Erythroblast (primary cell): ENCODE measurements around the gene MRPS10.
"Not testable (repeated sequence)": the region's sequence is repeated elsewhere in the genome, so short reads cannot be mapped to it uniquely, and the experiment has no call there.

Experiments
- DNase-seq, 2 experiments: peaks; one replicate each; lab custom pipeline; 2025; lab: John Stamatoyannopoulos, UW
- GATA1 ChIP-seq: IDR thresholded peaks from 2 replicates; pipeline ENCODE4 v1.6.1; 2011; ENCODE audit warnings: low read depth, mild to moderate bottlenecking, control low read depth, low read length, moderate library complexity
- POLR2A ChIP-seq: IDR thresholded peaks from 2 replicates; pipeline ENCODE4 v1.6.1; 2011; ENCODE audit warnings: mild to moderate bottlenecking, low read length

MRPS10 gene

DNA sequence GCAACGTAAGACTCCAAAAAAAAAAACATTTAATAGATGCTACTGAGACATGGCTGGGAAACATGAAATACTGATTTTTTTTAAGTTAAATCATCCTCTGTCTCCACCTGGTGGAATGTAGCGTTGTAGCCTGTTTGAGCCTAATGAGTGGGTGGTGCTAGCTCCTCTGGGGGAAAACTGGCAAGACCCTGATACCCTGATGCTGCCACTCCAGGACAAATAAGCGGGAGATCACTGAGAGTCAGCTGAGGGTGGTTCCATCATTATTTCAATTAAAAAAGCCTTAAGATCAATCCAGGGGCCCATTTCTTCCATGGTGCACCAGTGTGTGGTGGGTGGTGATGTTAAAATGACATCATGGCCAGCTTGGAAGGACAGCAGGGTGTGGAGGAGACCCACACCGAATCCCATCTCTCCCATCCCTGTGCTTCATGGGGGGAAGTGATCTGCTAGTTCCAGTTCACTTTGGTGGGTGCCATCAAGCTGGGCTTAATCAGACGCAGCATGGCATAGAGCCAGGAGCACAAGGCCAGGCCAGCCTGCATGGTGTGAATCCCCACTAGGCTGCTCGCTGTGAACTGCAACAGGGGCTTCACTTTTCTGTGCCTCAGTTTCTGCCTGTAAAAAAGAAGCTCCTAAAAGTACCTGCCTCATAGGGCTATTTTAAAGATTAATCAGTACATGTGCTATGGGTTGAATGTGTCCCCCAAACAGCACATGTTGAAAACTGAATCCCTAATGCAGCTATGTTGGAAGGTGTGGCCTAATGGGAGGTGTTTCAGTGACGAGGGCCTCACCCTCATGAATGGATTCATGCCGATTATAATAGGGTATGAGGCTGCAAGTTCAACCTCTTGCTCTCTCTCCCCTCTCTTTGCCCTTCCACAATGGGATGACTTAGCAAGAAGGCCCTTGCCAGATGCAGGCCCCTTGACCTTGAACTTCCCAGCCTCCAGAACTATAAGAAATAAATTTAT is 13.0 kb upstream of the MRPS10 start:
- DNase-seq = peak; percentile 12 to 33
- TF ChIP-seq POLR2A = no peak
- no peak for TF ChIP-seq GATA1

DNA sequence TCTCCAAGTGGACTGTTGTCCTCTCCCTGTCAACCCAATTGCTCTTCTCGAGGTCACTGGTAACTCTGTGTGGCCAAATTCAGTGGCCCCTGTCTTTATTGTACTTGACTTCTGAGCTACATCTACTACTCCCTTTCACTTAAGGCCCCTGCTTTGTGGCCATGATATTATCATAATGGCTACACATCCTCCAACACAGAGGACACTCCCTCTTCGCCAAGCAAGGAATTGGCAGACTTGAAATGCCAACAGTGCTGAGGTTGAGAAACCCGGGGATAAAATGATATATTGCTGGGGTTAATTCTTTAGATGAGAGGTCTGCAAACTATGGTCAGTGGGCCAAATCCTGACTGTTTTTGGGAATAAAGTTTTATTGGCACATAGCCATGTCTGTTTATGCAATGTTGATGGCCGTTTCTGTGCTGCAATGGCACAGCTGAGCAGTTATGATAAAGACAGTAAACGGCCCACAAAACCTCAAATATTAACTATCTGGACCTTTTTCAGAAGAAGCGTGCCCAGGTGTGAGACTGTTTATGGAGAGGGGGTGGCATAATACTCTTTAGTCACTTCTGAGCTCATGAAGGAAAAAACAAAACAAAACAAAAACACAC is 12.0 kb upstream of the MRPS10 start:
- peak; percentile 48 to 65 for DNase-seq
- TF ChIP-seq POLR2A = no peak
- TF ChIP-seq GATA1 = no peak

DNA sequence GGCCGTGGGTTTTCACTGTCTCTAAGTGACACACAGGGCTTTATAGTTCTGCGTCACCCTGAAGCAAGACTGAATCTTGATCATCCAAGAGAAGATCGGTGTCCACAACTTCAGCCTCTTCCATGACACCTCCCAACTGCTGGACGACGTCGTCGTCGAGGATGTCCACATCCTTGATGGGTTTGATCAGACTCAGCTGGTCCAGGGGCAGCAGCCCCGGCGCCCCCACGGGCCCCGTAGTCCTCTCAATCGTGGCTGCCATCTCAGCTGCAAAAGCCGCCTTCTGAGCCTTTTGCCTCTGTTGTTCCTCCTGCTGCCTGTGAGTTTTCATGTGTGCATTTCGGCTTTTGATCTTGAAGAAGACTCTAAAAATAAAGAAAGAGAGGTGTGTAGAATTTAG is 10.6 kb upstream of the MRPS10 start:
- DNase-seq = no peak
- TF ChIP-seq GATA1 (no peak), POLR2A (no peak)

DNA sequence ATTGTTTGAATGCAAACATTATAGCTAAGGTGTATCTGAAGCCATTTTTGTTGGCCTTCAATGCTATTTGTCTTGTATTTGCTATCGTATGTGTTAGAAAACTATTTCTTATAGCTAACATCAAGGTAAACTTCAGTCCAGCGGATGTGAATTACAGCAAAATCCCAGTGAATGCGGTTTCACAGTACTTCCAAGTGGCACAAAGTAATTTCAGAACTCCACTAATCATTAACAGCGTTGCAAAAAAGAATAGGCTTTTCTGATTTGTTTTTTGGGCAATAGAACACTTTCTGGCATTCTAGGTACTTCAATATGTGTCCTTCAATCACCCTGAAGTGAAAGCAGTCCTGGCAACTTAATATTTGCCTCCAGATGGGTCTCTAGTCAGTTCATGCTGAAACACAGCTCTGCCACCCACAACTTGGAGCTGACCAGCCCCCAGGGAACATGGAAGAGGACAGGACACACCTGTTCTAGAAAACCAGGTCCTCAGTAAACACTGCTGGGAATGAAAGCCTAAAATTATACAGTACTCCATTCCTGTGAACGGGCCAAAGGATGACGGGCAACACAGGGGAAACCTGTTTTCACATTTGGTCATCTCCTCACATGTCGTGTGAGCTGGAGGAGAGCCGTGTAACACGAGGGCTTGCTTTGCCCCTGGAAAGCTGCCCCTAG is 9.7 kb upstream of the MRPS10 start:
- no peak for TF ChIP-seq GATA1
- no peak for DNase-seq

DNA sequence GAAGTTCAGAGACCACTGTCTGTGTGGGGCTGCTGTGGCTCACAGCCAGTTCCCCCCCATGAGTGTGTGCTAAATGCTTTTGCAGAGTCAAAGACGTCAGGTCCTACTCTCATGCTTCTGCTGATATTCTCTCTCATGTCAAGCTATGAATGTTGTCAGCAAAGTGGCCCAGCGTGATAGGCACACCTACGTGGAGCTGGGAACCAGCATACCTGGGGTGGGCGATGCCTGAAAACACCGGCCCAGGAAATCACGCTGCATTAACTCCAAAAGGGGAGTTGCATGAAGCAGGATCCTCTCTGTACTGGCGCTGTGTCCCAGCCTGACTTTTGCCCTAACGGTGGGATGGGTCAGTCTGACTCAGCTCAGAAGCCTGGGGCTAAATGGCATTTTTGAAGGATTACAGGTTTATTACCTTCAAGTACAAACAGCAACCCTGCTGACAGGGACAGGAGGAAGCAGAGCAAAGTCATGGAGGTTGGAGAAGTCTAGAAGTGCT is 9.0 kb upstream of the MRPS10 start:
- DNase-seq = no peak
- TF ChIP-seq GATA1 (no peak), POLR2A (no peak)

DNA sequence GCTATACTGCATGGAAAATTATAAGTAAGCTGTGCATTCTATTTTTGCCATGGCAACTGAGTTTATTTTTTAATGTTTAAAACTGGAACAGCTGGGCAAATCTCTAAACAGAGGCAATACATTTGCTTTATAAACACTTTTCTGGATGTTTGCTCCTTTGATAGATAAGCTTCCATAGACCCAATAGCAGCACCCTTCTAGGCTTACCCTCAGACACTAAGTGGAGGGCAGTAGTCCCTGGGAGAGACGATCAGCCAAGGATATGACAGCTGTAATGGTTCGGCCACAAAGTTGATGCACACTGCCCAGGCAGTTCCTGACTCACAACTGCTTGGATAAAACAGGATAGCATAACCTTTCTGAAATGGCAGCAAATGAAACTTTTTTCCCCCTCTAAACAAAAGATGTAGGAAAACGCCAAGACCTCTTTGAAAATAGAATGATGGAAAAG is 8.5 kb upstream of the MRPS10 start:
- TF ChIP-seq POLR2A (no peak), GATA1 (no peak)

DNA sequence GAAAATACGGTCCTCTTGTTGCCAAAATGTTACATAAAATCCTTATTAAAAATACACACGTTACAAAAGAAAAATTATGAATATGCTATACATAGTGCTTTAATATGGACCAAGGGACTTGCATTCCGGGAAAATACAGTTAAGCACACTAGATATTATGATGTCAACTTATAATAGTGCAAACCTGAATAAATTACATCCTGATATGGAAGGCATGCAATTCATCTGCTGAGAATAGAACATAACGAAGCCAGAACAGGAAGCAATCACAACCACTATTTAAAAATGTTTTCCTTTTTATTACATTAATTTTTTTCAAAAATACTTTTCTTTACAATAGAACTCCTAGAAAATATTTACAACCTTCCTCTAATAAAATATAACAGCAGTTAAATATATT is 7.8 kb upstream of the MRPS10 start:
- DNase-seq = no peak
- no peak for TF ChIP-seq POLR2A
- TF ChIP-seq GATA1 = no peak

More for the DNA sequence above, 8.5 kb upstream of the MRPS10 start:
- DNase-seq = no peak

DNA sequence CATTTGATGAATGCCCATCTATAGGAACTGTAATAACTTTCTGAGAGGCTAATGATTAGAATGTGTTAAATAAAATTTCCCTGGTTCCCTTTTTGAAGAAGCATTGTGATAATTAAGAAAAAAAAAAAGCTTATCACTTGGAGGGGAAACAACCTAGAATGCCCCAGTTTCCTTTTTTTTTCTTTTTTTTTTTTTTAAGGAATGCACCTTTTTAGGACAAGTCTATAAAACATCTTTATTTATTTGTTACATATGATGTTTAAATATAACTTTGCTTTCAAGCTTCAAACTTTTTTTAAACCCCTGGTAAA is 7.3 kb upstream of the MRPS10 start:
- TF ChIP-seq POLR2A (no peak), GATA1 (no peak)
- DNase-seq = no peak

DNA sequence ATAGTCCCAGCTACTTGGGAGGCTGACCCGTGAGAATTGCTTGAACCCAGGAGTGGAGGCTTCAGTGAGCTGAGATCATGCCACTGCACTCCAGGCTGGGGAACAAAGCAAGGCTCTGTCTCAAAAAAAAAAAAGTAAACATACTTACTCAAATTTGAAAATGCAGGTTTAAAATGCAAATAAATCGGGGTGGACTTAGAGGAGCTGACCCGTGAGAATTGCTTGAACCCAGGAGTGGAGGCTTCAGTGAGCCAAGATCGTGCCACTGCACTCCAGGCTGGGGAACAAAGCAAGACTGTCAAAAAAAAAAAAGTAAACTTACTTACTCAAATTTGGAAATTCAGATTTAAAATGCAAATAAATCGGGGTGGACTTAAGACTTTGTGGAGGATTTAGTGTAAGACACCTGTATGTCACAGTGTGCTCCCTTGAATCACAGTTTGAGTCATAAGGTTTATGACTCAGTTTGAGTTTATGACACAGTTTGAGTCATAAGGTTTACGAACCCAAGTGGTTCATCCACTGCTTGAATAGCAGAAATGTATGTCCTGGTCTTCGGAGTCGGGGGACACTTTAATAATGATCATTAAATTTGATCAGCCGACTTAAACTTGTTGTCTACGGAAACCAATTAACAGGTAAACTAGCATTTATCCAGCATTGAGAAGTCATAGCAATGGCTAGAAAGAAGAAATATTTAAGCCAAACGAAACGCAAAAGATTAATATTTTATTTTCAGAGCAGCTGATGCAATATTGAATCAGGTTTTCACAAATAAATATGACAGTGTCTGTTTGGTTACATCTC is 6.8 kb upstream of the MRPS10 start:
- peak in 1 of 2 experiments; percentile 47 for DNase-seq
- TF ChIP-seq POLR2A = no peak
- TF ChIP-seq GATA1 = no peak

DNA sequence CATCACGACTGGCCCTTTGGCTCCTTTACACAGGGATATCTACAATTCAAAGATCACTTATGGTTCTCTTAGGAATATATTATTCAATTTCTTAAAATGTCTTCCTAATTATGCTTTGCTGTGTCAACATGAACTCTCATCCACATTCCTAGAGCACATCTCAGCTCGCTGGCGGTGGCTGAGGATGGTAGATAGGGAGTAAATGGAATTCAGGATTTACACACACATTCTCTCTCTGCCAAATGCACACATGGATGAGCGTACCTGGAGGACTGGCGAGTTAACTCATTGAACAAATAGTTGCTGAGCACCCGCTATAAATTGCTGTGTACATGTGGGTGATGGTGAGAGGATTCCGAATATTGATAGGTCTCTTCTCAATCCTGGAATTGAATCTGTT is 4.8 kb upstream of the MRPS10 start:
- no peak for TF ChIP-seq GATA1
- TF ChIP-seq POLR2A = no peak
- no peak for DNase-seq

DNA sequence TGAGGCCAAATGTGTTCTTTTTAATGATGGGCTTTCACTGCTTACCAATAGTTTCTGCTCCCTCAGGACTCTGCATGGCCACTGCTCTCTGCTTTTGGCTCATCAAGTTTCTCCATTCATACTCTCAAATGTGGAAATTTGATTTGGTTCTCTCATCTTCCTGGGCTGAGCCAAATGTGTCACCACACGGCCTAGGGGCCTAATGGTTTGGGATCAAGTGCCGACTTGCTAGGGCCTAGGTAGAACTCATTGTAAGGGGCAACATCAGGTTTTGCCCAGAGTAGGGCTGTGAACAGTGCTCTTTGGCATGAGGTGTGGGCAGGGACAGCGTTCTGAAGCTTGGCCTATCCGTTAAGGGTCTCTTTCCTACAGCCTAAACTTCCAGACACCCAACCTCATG is 3.9 kb upstream of the MRPS10 start:
- TF ChIP-seq GATA1 (no peak), POLR2A (no peak)
- no peak for DNase-seq

DNA sequence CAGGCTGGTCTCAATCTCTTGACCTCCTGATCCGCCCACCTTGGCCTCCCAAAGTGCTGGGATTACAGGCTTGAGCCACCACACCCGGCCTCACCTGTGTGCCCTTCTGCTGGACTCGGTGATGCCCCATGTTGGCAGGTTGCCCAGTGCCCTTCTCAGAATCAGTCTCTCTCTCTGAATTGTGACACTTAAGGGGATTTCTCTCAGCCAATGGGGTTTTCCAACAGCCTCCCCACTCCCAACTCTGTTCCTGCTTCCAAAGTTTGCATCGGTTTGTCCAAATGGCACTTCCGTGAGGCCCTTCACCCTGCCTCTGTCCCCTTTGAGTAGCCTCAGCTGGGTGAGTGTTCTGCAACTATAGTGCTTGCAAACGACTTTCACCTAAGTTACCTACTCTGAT is 3.1 kb upstream of the MRPS10 start:
- TF ChIP-seq POLR2A (no peak), GATA1 (no peak)
- DNase-seq = no peak

DNA sequence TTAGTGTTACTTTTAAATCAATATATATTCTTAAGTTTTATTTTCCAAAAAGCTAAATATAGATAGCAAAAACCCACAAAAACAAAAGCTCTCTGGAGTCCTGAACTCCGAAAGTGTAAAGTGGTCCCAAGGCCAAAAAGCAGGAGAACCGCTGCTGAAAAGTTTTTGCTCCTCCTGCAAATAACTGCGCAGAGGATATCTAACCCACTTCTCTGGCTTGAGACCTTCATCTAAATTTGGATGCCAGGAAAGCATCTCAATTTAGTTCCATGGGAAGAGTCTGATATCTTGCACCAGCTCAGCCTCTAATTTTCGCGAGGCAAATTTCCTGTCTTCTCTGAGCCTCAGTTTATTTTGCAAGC is 523 bp downstream of the MRPS10 start:
- DNase-seq = peak; percentile 46 to 65
- TF ChIP-seq POLR2A (no peak), GATA1 (no peak)

DNA sequence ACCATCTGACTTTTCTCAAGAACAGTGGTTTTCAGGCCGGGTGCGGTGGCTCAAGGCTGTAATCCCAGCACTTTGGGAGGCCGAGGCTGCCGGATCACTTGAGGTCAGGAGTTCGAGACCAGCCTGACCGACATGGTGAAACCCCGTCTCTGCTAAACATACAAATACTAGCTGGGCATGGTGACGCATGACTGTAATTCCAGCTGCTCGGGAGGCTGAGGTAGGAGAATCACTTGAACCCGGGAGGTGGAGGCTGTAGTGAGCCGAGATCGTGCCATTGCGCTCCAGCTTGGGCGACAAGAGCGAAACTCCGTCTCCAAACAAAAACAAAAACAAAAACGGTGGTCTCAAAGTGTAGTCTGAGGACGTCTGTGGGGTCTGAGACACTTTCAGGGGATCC is 1.2 kb downstream of the MRPS10 start:
- not testable (repeated sequence) for DNase-seq
